CD4-positive, alpha-beta T cell treated with Interleukin-4 for 4 hours (primary cell): ENCODE measurements around the gene PPIG.
A peak's percentile ranks its signal among the peaks of the same experiment; 100 is the strongest.
"Not testable (repeated sequence)": the region's sequence is repeated elsewhere in the genome, so short reads cannot be mapped to it uniquely, and the experiment has no call there.

ENCODE experiments used
- DNase-seq: peaks from one replicate; pipeline ENCODE4 v3.0.0-alpha.2; 2020

Gene PPIG

GRCh38 chr2:169664978-169665930 is 81.1 kb downstream of the PPIG start:
- DNase-seq: no peak

DNA sequence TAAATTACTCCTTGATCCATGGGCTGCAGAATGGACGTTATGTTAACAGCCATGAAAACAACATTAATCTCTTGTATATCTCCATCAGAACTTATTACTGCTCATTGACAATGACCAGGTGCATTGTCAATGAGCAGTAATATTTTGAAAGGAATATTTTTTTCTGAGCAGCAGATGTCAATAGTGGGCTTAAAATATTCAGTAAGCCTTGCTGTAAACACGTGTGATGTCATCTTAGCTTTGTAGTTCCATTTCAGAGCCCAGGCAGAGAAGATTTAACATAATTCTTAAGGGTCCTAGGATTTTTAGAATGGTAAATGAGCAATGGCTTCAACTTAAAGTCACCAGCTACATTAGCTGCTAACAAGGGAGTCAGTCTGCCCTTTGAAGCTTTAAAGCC is 83.4 kb downstream of the PPIG start:
- DNase-seq: no peak

- DNase-seq: no peak
Observed at GRCh38 chr2:169670215-169670651, 86.1 kb downstream of the PPIG start.

GRCh38 chr2:169670937-169671336 is 86.8 kb downstream of the PPIG start:
- DNase-seq: no peak

DNA sequence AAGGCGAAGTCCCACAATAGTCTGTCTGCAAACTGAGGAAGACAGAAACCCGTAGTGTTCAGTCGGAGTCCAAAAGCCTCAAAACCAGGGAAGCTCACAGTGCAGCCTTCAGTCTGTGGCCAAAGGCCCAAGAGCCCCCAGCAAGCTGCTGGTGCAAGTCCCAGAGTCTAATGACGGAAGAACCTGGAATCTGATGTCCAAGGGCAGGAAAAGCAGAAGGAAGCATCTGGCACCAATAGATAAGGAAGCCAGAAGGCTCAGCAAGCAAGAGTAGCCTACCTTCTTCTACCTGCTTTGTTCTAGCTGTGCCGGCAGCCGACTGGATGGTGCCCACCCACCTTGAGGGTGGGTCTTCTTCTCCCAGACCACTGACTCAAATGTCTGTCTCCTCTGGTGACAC is 88.3 kb downstream of the PPIG start:
- no peak for DNase-seq

DNA sequence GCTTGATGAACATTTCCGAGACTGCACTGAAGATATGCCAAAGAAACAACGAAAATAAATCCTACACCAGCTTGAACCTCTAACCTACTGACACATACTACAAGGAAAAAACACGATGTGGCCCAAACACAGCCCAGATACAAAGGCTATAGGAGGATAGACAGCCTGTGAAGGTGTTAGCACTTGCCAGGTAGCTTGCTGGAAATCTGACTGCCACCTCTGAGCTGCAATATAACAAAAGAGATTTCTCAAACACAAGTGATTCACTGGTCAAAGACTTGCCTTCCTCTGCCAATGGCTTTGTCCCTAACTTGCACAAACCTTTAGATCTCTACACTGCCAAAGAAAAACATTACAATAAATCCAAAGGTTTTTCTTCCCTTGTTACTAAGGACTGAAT is 89.0 kb downstream of the PPIG start:
- no peak for DNase-seq

GRCh38 chr2:169673921-169674320 is 89.8 kb downstream of the PPIG start:
- no peak for DNase-seq

DNA sequence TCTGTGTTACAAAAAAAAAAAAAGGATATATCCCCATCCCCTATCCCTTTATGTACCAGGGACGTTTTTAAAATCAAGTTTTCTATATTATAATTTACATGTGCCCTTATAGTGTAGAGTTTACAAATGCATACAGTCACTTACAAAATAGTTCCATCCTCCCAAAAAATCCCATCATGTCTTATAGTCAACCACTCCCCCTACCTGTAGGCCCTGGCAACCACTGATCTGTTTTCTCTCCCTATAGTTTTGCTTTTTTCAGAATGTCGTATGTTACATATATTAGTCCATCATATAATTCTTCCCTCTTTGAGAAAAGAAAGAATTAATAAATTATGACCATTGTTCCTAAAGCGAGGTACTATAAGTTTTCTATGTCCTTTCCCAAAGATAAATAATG is 92.2 kb downstream of the PPIG start:
- DNase-seq: no peak

DNA sequence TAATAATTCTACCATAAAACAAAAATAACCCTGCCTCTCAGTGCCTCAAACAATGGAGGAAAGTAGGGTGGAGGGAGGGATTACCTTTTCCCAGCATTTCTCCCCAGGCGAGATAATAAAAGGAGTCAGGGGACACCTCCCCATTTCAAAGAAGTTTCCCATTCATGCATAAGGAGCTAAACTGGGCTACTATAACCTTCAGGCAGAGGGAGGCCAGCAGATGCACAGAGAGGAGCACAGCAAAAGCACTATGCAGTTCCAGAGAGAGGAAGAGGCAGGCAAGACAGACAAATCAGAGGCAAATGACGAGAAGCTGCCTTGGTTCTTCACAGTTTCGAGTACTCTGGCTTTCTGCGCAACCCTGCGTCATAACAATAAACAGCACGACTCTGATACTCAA is 92.7 kb downstream of the PPIG start:
- no peak for DNase-seq

DNA sequence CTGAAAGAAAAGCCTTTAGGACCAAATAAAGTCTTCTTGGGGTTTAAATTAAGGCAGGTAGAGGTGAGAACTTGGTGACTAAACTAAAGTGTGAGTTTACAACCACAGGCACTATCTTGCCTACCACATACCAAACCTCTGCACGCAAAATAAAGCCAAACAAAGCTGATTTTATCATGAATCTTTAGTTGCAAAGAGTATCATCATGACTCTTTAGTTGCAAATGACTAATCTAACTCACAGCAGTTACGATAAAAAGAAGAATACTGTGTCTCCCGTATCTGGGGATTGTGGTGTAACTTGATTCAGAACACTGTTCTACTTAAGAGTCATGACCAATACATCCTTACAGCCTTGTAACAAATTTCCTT is 98.9 kb downstream of the PPIG start:
- peak; percentile 62 for DNase-seq

GRCh38 chr2:169683425-169684134 is 99.4 kb downstream of the PPIG start:
- peak; percentile 6 for DNase-seq

DNA sequence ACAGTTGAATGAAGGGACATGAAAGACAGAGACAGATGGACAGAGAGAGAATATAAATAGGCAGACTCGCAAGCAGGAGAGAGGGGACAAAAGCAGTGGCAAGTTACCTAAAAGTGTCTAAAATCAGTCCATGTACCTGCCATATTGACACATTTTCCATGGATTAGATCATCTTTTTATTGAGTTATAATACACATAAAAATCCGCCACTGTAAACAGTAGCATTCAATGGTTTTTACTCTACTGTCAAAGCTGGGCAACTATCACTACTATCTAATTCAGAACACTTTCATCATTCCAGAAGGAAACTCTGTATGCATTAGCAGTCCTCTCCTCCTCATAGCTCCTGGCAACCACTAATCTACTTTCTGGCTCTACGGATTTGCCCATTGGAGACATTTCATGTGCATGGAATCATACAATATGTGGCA is 100.0 kb downstream of the PPIG start:
- DNase-seq: no peak

DNA sequence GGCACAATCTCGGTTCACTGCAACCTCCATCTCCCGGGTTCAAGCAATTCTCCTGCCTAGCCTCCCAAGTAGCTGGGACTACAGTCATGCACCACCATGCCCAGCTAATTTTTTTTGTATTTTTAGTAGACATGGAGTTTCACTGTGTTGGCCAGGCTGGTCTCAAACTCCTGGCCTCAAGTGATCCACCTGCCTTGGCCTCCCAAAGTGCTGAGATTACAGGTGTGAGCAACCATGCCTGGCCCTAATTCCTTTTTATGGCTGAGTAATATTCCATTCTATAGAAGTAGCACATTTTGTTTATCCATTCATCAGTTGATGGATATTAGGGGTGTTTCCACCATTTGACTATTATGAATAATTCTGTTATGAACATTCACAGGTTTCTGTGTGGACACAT is 100.6 kb downstream of the PPIG start:
- DNase-seq: not testable (repeated sequence)

GRCh38 chr2:169686825-169687224 is 102.7 kb downstream of the PPIG start:
- not testable (repeated sequence) for DNase-seq

GRCh38 chr2:169687943-169688342 is 103.8 kb downstream of the PPIG start:
- not testable (repeated sequence) for DNase-seq

DNA sequence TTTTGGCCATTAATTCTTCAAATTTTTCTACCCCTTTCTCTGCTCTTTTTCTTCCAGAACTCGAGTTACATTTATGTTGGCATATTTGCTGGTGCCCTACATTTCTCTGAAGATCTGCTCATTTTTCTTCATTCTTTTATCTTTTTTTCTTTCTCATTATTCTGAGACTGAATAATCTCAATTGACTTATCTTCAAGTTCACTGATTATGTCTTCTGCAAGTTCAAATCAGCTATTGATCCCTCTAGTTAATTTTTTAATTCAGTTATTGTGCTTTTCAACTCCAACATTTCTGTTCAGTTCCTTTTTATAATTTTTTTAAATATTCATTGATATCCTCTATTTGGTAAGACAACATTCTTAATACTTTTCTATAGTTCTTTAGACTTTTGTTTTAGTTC is 106.8 kb downstream of the PPIG start:
- no peak for DNase-seq
